Lower leg skin (tissue), 3 donors: ENCODE data around the gene TSTD1.

Experiments
- POLR2A ChIP-seq, 2 donors: fragments of 450-650 bp; IDR thresholded peaks; one replicate each; pipeline ENCODE4 v1.6.1; 2016 to 2017; ENCODE audit warnings: antibody characterized with exemption in 2 of 2, mild to moderate bottlenecking in 1 of 2, moderate library complexity in 1 of 2
- TF ChIP-seq, protein P1 (sequence below), 3 donors: fragments of 450-650 bp; IDR thresholded peaks; one replicate each; pipeline ENCODE4 v1.5.1; 2016; ENCODE audit warnings: antibody characterized with exemption in 3 of 3, mild to moderate bottlenecking in 3 of 3, moderate library complexity in 2 of 3

DNA sequence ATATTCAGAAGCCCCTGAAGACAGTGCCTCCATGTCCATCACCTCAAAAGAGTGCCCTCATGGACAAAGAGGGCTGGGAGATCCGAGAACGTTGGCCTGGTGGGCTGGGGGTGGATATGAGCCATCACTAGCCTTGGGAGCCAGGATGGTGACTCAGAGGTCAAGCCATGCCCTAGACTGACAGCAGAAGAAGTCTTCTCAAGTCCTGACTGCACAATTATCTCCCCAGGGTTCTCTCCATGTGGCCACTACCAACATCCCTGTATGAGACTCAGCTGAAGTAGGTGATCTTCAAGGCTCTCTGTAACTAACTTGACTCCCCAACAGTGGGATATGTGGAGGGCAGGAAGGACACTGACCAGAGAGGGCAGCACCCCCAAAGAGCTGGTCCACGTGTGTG lies 14.1 kb upstream of the TSTD1 start:
- TF ChIP-seq, protein P1, sequence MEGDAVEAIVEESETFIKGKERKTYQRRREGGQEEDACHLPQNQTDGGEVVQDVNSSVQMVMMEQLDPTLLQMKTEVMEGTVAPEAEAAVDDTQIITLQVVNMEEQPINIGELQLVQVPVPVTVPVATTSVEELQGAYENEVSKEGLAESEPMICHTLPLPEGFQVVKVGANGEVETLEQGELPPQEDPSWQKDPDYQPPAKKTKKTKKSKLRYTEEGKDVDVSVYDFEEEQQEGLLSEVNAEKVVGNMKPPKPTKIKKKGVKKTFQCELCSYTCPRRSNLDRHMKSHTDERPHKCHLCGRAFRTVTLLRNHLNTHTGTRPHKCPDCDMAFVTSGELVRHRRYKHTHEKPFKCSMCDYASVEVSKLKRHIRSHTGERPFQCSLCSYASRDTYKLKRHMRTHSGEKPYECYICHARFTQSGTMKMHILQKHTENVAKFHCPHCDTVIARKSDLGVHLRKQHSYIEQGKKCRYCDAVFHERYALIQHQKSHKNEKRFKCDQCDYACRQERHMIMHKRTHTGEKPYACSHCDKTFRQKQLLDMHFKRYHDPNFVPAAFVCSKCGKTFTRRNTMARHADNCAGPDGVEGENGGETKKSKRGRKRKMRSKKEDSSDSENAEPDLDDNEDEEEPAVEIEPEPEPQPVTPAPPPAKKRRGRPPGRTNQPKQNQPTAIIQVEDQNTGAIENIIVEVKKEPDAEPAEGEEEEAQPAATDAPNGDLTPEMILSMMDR (IDR thresholded peaks at IDR 0.05) = no peak
- TF ChIP-seq POLR2A (IDR thresholded peaks at IDR 0.05) = no peak
